Stimulated activated naive CD4-positive, alpha-beta T cell treated with Interleukin-2 at 50 U/mL for 16 hours (primary cell): ENCODE measurements around the gene SLC39A1.

Experiments used
- DNase-seq: peaks from one replicate; lab custom pipeline; 2025; lab: John Stamatoyannopoulos, UW

Gene SLC39A1

GRCh38 chr1:153946622-153947241 is 16.6 kb downstream of the SLC39A1 start, which contains the start of gene DENND4B:
Gene DENND4B (minus strand): TSS chr1:153946718. CDS start chr1:153944374, 2,344 bp downstream.
- DNase-seq: peak; percentile 70

GRCh38 chr1:153945795-153946621 is 17.3 kb downstream of the SLC39A1 start:
- DNase-seq: peak; percentile 67

GRCh38 chr1:153945131-153945794 is 18.1 kb downstream of the SLC39A1 start:
- DNase-seq: peak; percentile 72

GRCh38 chr1:153944827-153945117 is 18.6 kb downstream of the SLC39A1 start:
- DNase-seq: no peak

- DNase-seq: no peak
These were observed 19.1 kb downstream of the SLC39A1 start for GRCh38 chr1:153944005-153944826.

- no peak for DNase-seq
These were observed 20.4 kb downstream of the SLC39A1 start for GRCh38 chr1:153942766-153943549.

- DNase-seq: no peak
These were observed 21.3 kb downstream of the SLC39A1 start for GRCh38 chr1:153941826-153942725.

GRCh38 chr1:153940756-153941155 is 22.6 kb downstream of the SLC39A1 start:
- no peak for DNase-seq

GRCh38 chr1:153939476-153939875 is 23.9 kb downstream of the SLC39A1 start:
- DNase-seq: no peak

GRCh38 chr1:153938996-153939395 is 24.3 kb downstream of the SLC39A1 start:
- no peak for DNase-seq

- no peak for DNase-seq
These were observed 26.0 kb downstream of the SLC39A1 start for GRCh38 chr1:153937331-153937730.

GRCh38 chr1:153936011-153936802 is 27.1 kb downstream of the SLC39A1 start:
- no peak for DNase-seq

- no peak for DNase-seq
These were observed 28.6 kb downstream of the SLC39A1 start for GRCh38 chr1:153934746-153935145.

- DNase-seq: no peak
These were observed 29.4 kb downstream of the SLC39A1 start for GRCh38 chr1:153933955-153934354.

GRCh38 chr1:153933430-153933829 is 29.9 kb downstream of the SLC39A1 start:
- no peak for DNase-seq

GRCh38 chr1:153932156-153933131 is 30.9 kb downstream of the SLC39A1 start:
- DNase-seq: no peak

- no peak for DNase-seq
These were observed 33.1 kb downstream of the SLC39A1 start for GRCh38 chr1:153929981-153930948.
